BLaER1 treated with 17β-estradiol and CSF1 and Interleukin-3, amounts not matched to agents 10 nM and 100 nM (cell line): ENCODE results near the gene MAPRE2.

ENCODE experiments used
- H3K27ac ChIP-seq, 11 experiments: shearing (Covaris generic); formaldehyde crosslinking; 2 replicates each; pipeline ENCODE4 v1.8.1; 2022
- H3K27me3 ChIP-seq, 11 experiments: shearing (Covaris generic); formaldehyde crosslinking; 2 replicates each; pipeline ENCODE4 v1.8.1; 2022
- H3K36me3 ChIP-seq, 11 experiments: shearing (Covaris generic); formaldehyde crosslinking; 2 replicates each; pipeline ENCODE4 v1.8.1; 2022
- H3K4me1 ChIP-seq, 10 experiments: shearing (Covaris generic); formaldehyde crosslinking; 2 replicates each; pipeline ENCODE4 v1.8.1; 2022
- H3K4me2 ChIP-seq, 11 experiments: shearing (Covaris generic); formaldehyde crosslinking; 2 replicates each; pipeline ENCODE4 v1.8.1; 2022
- H3K4me3 ChIP-seq, 10 experiments: shearing (Covaris generic); formaldehyde crosslinking; 2 replicates each; pipeline ENCODE4 v1.8.1; 2022
- H3K9ac ChIP-seq, 11 experiments: shearing (Covaris generic); formaldehyde crosslinking; 2 replicates each; pipeline ENCODE4 v1.8.1; 2022
- H3K9me3 ChIP-seq, 11 experiments: shearing (Covaris generic); formaldehyde crosslinking; replicated peaks in 1 of 11; 2 replicates each; pipeline ENCODE4 v1.8.1; 2022
- H4K20me1 ChIP-seq, 11 experiments: shearing (Covaris generic); formaldehyde crosslinking; 2 replicates each; pipeline ENCODE4 v1.8.1; 2022
- Cebpa-rat ChIP-seq, 11 experiments: shearing (Covaris generic); IDR thresholded peaks; 2 replicates each; pipeline ENCODE4 v1.8.1; 2022

The MAPRE2 gene

DNA sequence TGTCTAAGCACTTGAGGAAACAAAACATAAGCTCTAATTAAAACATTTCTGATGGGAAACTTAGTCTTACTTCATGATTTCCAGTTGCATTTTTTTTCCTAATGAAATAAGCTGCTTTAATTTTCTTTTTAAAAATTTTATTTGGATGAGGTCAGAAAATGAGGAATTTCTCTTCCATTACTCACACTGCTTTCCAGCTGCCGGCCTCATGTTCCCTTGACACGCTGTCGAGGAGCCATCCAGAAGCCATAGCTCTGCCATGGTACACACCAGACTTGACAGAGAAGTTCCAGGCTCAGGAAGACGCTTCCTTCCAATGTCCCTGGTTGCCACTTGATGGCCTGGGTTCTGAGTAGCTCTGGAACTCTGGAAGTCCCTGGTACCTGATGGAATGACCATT, 12.1 kb upstream of the MAPRE2 start:
- Histone ChIP-seq H3K4me1 (peaks cover 13 to 25% (median 17%) of the 10 kb centered on the region in 10 experiments), H4K20me1 (no peaks in the 10 kb centered on the region; a peak in 1 of 22 replicates), H3K4me3 (no peak overlapping the region), H3K4me2 (peak overlapping the region; percentile 59 to 86 (median 75); a peak in 21 of 22 replicates), H3K36me3 (no peaks in the 10 kb centered on the region), H3K27me3 (no peaks in the 10 kb centered on the region), H3K9ac (peak overlapping the region in 1 of 11 experiments; percentile 56; a peak in 2 of 22 replicates), H3K9me3 (0 out of 22 replicates have a peak, but pooled peaks cover 0 to 2% (median 0%) of the 10 kb centered on the region in 11 experiments), H3K27ac (peak overlapping the region in 6 of 11 experiments; percentile 7 to 78 (median 70); a peak in 7 of 22 replicates)
- TF ChIP-seq Cebpa-rat (IDR thresholded peaks at IDR 0.05): no peak

DNA sequence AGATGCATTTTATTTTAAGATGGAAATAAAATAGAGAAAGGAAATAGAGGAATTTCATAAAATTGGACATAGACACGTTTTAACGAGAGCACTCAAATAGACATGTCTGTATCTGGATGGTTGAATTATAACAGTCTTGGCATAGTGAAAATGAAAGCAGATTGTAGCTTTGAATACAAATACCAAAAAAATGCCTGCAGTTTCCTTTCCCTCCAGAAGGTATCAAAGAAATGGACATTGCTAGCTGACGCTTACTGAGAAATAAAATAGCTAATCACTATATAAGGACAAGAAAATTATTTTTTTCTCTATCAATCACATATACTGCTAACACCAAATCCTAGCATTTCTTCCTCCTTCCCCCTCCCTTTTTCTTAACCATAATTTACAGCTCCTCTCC, 11.4 kb upstream of the MAPRE2 start:
- Histone ChIP-seq H3K36me3 (no peaks in the 10 kb centered on the region), H4K20me1 (no peaks in the 10 kb centered on the region; a peak in 1 of 22 replicates), H3K27me3 (no peaks in the 10 kb centered on the region), H3K4me3 (peak overlapping the region in 7 of 10 experiments; percentile 0 to 44 (median 23); a peak in 9 of 20 replicates), H3K9me3 (0 out of 22 replicates have a peak, but pooled peaks cover 0 to 3% (median 0%) of the 10 kb centered on the region in 11 experiments), H3K27ac (peak overlapping the region in 10 of 11 experiments; percentile 26 to 78 (median 70); a peak in 20 of 22 replicates), H3K4me1 (peaks cover 13 to 25% (median 17%) of the 10 kb centered on the region in 10 experiments), H3K9ac (peak overlapping the region in 10 of 11 experiments; percentile 21 to 63 (median 51); a peak in 19 of 22 replicates), H3K4me2 (peak overlapping the region; percentile 59 to 86 (median 75))
- no peak for TF ChIP-seq Cebpa-rat (IDR thresholded peaks at IDR 0.05)

- TF ChIP-seq Cebpa-rat (IDR thresholded peaks at IDR 0.05): no peak
- no peaks in the 10 kb centered on the region for H3K36me3 ChIP-seq
- H3K9me3 ChIP-seq: 0 out of 22 replicates have a peak, but pooled peaks cover 0 to 3% (median 0%) of the 10 kb centered on the region in 11 experiments
- peak overlapping the region in 7 of 10 experiments; percentile 0 to 44 (median 23); a peak in 8 of 20 replicates for H3K4me3 ChIP-seq
- peaks cover 13 to 25% (median 17%) of the 10 kb centered on the region in 10 experiments for H3K4me1 ChIP-seq
- no peaks in the 10 kb centered on the region; a peak in 1 of 22 replicates for H4K20me1 ChIP-seq
- H3K27ac ChIP-seq: peak overlapping the region in 10 of 11 experiments; percentile 26 to 78 (median 70); a peak in 20 of 22 replicates
- peak overlapping the region in 10 of 11 experiments; percentile 21 to 63 (median 51); a peak in 19 of 22 replicates for H3K9ac ChIP-seq
- peak overlapping the region; percentile 59 to 86 (median 75) for H3K4me2 ChIP-seq
- no peaks in the 10 kb centered on the region for H3K27me3 ChIP-seq
Observed at GRCh38 chr18:35030277-35030989, 10.8 kb upstream of the MAPRE2 start.

DNA sequence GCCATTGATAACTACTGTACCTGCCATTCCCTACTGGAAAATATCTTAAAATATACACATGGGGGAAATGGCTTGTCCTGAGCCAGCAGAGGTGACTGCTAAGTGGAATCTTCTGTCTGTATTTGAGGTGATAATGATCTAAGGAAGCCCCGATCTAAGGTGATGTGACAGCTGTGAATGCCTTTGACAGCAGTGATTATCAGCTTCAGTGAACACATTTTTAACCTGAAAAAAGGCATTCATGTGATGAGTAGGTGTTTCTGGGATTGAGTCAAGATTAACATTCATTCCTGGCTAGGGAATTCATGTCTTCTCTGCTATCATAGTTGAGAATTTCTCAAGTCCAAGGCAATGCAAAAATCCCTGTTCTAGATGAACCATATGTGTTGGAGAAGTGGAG, 9.1 kb upstream of the MAPRE2 start:
- no peaks in the 10 kb centered on the region for H4K20me1 ChIP-seq
- no peak overlapping the region for H3K9ac ChIP-seq
- no peak overlapping the region for H3K27ac ChIP-seq
- H3K9me3 ChIP-seq: 0 out of 22 replicates have a peak, but pooled peaks cover 0 to 3% (median 0%) of the 10 kb centered on the region in 11 experiments
- H3K27me3 ChIP-seq: no peaks in the 10 kb centered on the region
- no peak for TF ChIP-seq Cebpa-rat (IDR thresholded peaks at IDR 0.05)
- peaks cover 14 to 25% (median 19%) of the 10 kb centered on the region in 10 experiments for H3K4me1 ChIP-seq
- no peak overlapping the region for H3K4me2 ChIP-seq
- no peak overlapping the region for H3K4me3 ChIP-seq
- no peaks in the 10 kb centered on the region for H3K36me3 ChIP-seq

DNA sequence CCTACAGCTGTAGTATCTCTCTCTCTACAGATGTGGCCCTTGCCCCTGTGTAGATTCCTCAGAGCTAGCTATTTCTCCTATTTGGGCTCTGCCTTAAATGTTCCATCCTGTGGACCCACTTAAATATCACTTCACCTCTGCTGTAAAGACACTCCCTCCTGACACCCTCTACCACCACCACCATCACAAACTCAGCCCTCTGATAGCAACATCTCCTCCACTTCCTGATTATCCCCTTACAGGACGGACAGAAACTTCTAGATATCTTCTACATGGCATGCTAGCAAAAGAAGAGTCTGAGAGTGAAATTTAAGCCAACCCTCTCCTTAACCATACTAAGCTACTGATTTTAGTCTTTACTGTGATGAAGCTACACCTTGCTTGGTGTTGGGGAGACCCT, 3.2 kb upstream of the MAPRE2 start:
- H3K4me1 ChIP-seq: peaks cover 42 to 55% (median 47%) of the 10 kb centered on the region in 10 experiments
- no peak overlapping the region for H3K4me3 ChIP-seq
- peak overlapping the region; percentile 77 to 97 (median 84) for H3K4me2 ChIP-seq
- no peak for TF ChIP-seq Cebpa-rat (IDR thresholded peaks at IDR 0.05)
- no peaks in the 10 kb centered on the region for H3K36me3 ChIP-seq
- H3K9ac ChIP-seq: peak overlapping the region in 6 of 11 experiments; percentile 55 to 87 (median 83); a peak in 4 of 22 replicates
- no peaks in the 10 kb centered on the region for H3K27me3 ChIP-seq
- H4K20me1 ChIP-seq: peaks cover 0 to 13% (median 0%) of the 10 kb centered on the region in 11 experiments; a peak in 6 of 22 replicates
- H3K9me3 ChIP-seq: 0 out of 22 replicates have a peak, but pooled peaks cover 0 to 3% (median 0%) of the 10 kb centered on the region in 11 experiments
- H3K27ac ChIP-seq: peak overlapping the region in 10 of 11 experiments; percentile 44 to 92 (median 86); a peak in 20 of 22 replicates

DNA sequence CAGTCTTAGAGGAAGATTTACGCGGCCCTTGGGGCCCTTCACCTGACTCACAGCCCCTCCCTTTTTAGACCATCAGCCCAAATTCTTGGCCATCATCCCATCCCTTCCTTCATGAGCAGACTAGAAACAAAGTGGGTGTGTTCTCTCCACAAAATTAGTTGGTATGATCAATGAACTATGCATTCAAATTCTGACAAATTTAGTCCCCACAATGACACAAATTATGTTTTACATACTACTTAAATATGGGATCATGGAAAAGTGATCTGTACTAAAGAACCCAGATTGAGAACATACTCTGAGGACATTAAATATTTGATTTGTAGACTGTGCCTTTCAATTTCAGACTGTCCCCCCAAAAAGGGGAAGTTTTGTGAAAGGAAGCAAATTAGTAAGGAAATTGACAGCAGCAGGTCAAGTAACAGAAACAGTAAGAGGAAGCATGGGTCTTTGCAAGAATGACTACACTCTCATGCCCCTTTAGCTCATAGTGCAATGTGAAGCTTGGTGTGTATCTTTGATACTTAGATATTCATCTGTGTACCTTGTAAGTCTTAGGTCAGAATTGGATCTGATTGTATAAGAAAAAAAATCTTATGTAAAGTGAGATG, 2.2 kb upstream of the MAPRE2 start:
- H3K9me3 ChIP-seq: 0 out of 22 replicates have a peak, but pooled peaks cover 0 to 2% (median 0%) of the 10 kb centered on the region in 11 experiments

GRCh38 chr18:35040638-35040987, 600 bp upstream of the MAPRE2 start:
- H3K9ac ChIP-seq: peak overlapping the region; percentile 28 to 88 (median 83); a peak in 21 of 22 replicates
- H3K27ac ChIP-seq: peak overlapping the region; percentile 23 to 92 (median 85); a peak in 21 of 22 replicates
- H4K20me1 ChIP-seq: peaks cover 0 to 24% (median 3%) of the 10 kb centered on the region in 11 experiments; a peak in 6 of 22 replicates
- no peaks in the 10 kb centered on the region for H3K36me3 ChIP-seq
- peak overlapping the region; percentile 77 to 97 (median 84) for H3K4me2 ChIP-seq
- H3K9me3 ChIP-seq: no peaks in the 10 kb centered on the region
- peaks cover 68 to 79% (median 72%) of the 10 kb centered on the region in 10 experiments for H3K4me1 ChIP-seq
- H3K27me3 ChIP-seq: no peaks in the 10 kb centered on the region
- TF ChIP-seq Cebpa-rat (IDR thresholded peaks at IDR 0.05): no peak
- H3K4me3 ChIP-seq: peak overlapping the region; percentile 72 to 94 (median 85); a peak in 18 of 20 replicates

More for the DNA sequence above, 2.2 kb upstream of the MAPRE2 start:
- peaks cover 52 to 65% (median 56%) of the 10 kb centered on the region in 10 experiments for H3K4me1 ChIP-seq
- H3K27ac ChIP-seq: peak overlapping the region; percentile 24 to 92 (median 85); a peak in 21 of 22 replicates
- H3K9ac ChIP-seq: peak overlapping the region in 9 of 11 experiments; percentile 63 to 88 (median 83); a peak in 17 of 22 replicates
- 0 out of 22 replicates have a peak, but pooled peaks of 1 of the 11 experiments have one; percentile 13 for TF ChIP-seq Cebpa-rat (IDR thresholded peaks at IDR 0.05)
- H3K36me3 ChIP-seq: no peaks in the 10 kb centered on the region
- H3K4me3 ChIP-seq: peak overlapping the region in 3 of 10 experiments; percentile 2 to 21 (median 14); a peak in 2 of 20 replicates
- no peaks in the 10 kb centered on the region for H3K27me3 ChIP-seq
- peak overlapping the region; percentile 77 to 97 (median 84) for H3K4me2 ChIP-seq
- peaks cover 0 to 13% (median 0%) of the 10 kb centered on the region in 11 experiments; a peak in 6 of 22 replicates for H4K20me1 ChIP-seq

DNA sequence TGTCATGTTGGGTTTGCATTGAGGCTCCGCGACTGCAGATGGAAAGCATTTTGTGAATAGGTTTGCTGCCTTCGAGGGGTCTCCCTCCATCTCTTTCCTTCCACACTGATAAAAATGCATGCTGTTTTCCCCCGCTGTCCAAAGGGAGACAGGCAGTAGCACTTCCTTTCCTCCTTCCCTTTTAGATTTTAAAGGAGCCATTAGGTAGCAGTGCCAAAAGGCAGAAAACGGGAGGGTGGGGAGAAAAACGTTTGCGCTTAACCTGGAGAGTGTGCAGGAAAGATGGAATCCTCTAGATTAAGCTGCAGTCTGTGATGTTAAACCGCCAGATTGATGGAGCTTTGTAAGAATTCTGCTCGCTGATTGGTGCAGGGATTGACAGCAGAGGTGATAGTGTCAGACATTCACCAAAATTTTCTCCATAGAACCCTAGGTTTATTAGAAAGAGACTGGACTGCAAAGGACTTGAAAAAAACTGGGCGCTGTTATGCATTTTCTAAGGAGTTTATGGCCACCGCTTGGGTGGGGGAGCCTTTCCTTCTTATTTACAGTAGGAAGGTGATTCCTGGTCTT, 688 bp downstream of the MAPRE2 start:
- Histone ChIP-seq H3K4me2 (peak overlapping the region; percentile 89 to 98 (median 91)), H3K9ac (peak overlapping the region; percentile 75 to 88 (median 83)), H3K27ac (peak overlapping the region; percentile 33 to 92 (median 85); a peak in 21 of 22 replicates), H3K4me1 (peaks cover 81 to 89% (median 84%) of the 10 kb centered on the region in 10 experiments), H4K20me1 (peaks cover 0 to 32% (median 3%) of the 10 kb centered on the region in 11 experiments; a peak in 6 of 22 replicates), H3K4me3 (peak overlapping the region; percentile 72 to 94 (median 85)), H3K9me3 (no peaks in the 10 kb centered on the region), H3K27me3 (no peaks in the 10 kb centered on the region), H3K36me3 (no peaks in the 10 kb centered on the region)
- no peak for TF ChIP-seq Cebpa-rat (IDR thresholded peaks at IDR 0.05)
